Measurements from ENCODE around the gene PDIA5.
A peak's percentile ranks its signal among the peaks of the same experiment; 100 is the strongest.

PDIA5 gene

DNA sequence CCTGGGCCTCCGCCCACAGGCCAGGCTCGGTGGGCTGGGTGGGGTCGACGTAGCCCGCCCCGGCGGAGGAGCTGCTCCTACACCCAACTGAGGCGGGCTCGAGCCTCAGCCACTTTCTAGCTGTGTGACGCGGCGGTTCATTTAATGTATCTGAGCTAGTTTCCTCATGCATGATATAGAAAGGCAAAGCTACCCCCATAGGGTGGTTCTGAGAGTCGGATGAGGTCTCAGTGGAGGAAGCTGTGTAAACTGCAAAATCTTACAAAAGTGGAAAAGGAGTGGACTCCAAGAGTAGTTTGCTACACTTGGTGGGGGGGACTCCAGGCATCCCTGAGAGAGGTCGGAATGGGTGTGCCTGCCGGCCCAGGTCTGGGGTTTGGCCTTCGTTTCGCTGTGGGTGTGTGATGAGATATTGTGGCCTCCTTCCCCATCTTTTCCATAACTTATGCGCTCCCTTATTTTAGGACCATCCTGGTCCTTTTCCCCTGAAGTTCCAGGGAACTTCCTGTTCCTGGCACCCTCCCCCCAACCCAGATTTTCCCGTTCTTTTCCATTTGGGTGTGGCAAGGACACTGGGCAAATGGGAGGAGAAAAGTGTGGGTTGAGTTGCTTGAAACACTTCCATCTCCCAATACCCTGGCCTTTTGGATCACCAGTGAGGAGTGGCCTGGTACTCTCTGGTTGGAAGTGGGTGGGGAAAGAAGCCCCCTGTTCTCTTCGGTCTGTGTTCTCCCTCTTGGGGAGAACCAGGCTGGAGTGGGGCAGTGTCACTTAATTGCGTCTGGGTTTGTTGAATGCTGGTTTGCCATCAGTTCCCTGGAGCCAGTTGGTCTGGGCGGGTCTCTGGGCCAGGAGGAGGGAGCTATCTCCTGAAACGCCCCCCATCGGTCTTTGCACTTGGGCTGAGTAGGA is 1.1 kb downstream of the PDIA5 start:
- peak overlapping the region; percentile 96 for H3K4me3 ChIP-seq (ENCODE audit: low read depth, low read length)
- no peak for DNase-seq
- no peaks in the 10 kb centered on the region for H3K27me3 ChIP-seq (replicated peaks)
- peak overlapping the region; percentile 69 for H3K27ac ChIP-seq
- in situ Hi-C loops (cut with HindIII; ENCODE audit: low pct_ligation_motif_present, low sequenced_read_pairs), result no loop called here
- H3K36me3 ChIP-seq (replicated peaks), result no peaks in the 10 kb centered on the region
- TF ChIP-seq, protein P1, sequence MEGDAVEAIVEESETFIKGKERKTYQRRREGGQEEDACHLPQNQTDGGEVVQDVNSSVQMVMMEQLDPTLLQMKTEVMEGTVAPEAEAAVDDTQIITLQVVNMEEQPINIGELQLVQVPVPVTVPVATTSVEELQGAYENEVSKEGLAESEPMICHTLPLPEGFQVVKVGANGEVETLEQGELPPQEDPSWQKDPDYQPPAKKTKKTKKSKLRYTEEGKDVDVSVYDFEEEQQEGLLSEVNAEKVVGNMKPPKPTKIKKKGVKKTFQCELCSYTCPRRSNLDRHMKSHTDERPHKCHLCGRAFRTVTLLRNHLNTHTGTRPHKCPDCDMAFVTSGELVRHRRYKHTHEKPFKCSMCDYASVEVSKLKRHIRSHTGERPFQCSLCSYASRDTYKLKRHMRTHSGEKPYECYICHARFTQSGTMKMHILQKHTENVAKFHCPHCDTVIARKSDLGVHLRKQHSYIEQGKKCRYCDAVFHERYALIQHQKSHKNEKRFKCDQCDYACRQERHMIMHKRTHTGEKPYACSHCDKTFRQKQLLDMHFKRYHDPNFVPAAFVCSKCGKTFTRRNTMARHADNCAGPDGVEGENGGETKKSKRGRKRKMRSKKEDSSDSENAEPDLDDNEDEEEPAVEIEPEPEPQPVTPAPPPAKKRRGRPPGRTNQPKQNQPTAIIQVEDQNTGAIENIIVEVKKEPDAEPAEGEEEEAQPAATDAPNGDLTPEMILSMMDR (IDR thresholded peaks at IDR 0.05; ENCODE audit: low read depth, low read length, missing control alignments), result no peak

DNA sequence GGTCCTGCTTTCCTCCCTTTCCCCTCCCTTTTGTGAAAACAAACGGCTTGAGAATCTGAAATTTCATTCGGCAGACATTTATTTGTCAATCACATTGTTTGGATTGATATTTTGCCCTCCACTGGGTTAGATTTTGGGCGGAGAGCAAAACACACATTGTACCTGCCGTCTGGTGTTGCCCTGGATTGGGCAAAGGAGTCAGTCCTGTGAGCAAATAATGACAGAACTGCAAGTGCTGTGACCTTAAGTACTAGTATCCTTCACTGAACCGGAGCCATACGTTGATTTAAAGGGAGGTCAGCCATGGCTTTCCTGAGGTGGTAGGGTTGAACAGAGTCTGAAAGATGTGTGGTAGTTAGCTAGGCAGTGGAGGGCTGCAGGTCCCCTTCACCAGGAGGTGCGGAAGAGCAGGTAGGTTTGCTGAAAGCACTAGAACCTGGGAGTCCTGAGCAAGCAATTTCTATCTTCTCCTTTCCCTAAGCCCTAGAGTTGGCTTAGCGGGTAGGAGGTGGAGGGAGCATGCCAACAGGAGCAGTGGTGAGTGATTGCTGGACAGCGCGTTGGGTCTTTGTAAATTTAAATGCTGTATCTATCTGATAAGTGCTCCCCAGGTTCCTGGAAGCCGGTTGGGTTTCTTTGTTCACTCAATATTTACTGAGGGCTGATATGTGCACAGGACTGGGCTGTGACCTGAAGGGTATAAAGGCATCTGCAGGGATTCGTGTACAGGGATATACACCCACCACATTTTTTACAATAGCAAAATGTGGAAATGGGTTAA is 2.0 kb downstream of the PDIA5 start:
- Histone ChIP-seq H3K27me3 (replicated peaks) (no peaks in the 10 kb centered on the region), H3K4me3 (ENCODE audit: low read depth, low read length) (peak overlapping the region; percentile 96), H3K27ac (no peak overlapping the region), H3K36me3 (replicated peaks) (no peaks in the 10 kb centered on the region)
- in situ Hi-C loops (cut with HindIII; ENCODE audit: low pct_ligation_motif_present, low sequenced_read_pairs), result no loop called here
- TF ChIP-seq, protein P1 (IDR thresholded peaks at IDR 0.05; ENCODE audit: low read depth, low read length, missing control alignments), result no peak
- no peak for DNase-seq

GRCh38 chr3:123070510-123070909 is 3.7 kb downstream of the PDIA5 start:
- TF ChIP-seq, protein P1 (IDR thresholded peaks at IDR 0.05; ENCODE audit: low read depth, low read length, missing control alignments), result no peak
- Histone ChIP-seq H3K36me3 (replicated peaks) (no peaks in the 10 kb centered on the region), H3K27ac (no peak overlapping the region), H3K4me3 (ENCODE audit: low read depth, low read length) (no peak overlapping the region), H3K27me3 (replicated peaks) (no peaks in the 10 kb centered on the region)
- in situ Hi-C loops (cut with HindIII; ENCODE audit: low pct_ligation_motif_present, low sequenced_read_pairs), result no loop called here
- DNase-seq, result no peak

GRCh38 chr3:123071146-123071545 is 4.3 kb downstream of the PDIA5 start:
- no peak for DNase-seq
- TF ChIP-seq, protein P1 (IDR thresholded peaks at IDR 0.05; ENCODE audit: low read depth, low read length, missing control alignments), result peak; percentile 54
- no peak overlapping the region for H3K4me3 ChIP-seq (ENCODE audit: low read depth, low read length)
- no peaks in the 10 kb centered on the region for H3K36me3 ChIP-seq (replicated peaks)
- H3K27me3 ChIP-seq (replicated peaks), result no peaks in the 10 kb centered on the region
- in situ Hi-C loops (cut with HindIII; ENCODE audit: low pct_ligation_motif_present, low sequenced_read_pairs), result no loop called here
- H3K27ac ChIP-seq, result no peak overlapping the region

GRCh38 chr3:123071581-123071980 is 4.8 kb downstream of the PDIA5 start:
- no peak for DNase-seq
- H3K4me3 ChIP-seq (ENCODE audit: low read depth, low read length), result no peak overlapping the region
- H3K36me3 ChIP-seq (replicated peaks), result no peaks in the 10 kb centered on the region
- no peak overlapping the region for H3K27ac ChIP-seq
- no peaks in the 10 kb centered on the region for H3K27me3 ChIP-seq (replicated peaks)
- in situ Hi-C loops (cut with HindIII; ENCODE audit: low pct_ligation_motif_present, low sequenced_read_pairs), result no loop called here
- TF ChIP-seq, protein P1 (IDR thresholded peaks at IDR 0.05; ENCODE audit: low read depth, low read length, missing control alignments), result no peak

Measured in brain microvascular endothelial cell (primary cell).